Measurements from ENCODE around the gene PARL.

PARL gene

GRCh38 chr3:183818041-183818620 is 66.5 kb downstream of the PARL start:
- DNase-seq (ENCODE audit: low spot score) = no peak

- DNase-seq (ENCODE audit: low spot score) = no peak
Measured at GRCh38 chr3:183817639-183818038, 67.0 kb downstream of the PARL start.

GRCh38 chr3:183816681-183817510 is 67.8 kb downstream of the PARL start:
- no peak for DNase-seq (ENCODE audit: low spot score)

GRCh38 chr3:183815951-183816475 is 68.7 kb downstream of the PARL start:
- no peak for DNase-seq (ENCODE audit: low spot score)

GRCh38 chr3:183815563-183815940 is 69.1 kb downstream of the PARL start:
- DNase-seq (ENCODE audit: low spot score) = no peak

- no peak for DNase-seq (ENCODE audit: low spot score)
Measured at GRCh38 chr3:183814240-183814639, 70.4 kb downstream of the PARL start.

- DNase-seq (ENCODE audit: low spot score) = no peak
Measured at GRCh38 chr3:183812761-183813445, 71.8 kb downstream of the PARL start.

- no peak for DNase-seq (ENCODE audit: low spot score)
Measured at GRCh38 chr3:183811638-183812037, 73.0 kb downstream of the PARL start.

GRCh38 chr3:183810643-183811594 is 73.8 kb downstream of the PARL start:
- no peak for DNase-seq (ENCODE audit: low spot score)

GRCh38 chr3:183809270-183809669 is 75.4 kb downstream of the PARL start:
- DNase-seq (ENCODE audit: low spot score) = no peak

- no peak for DNase-seq (ENCODE audit: low spot score)
Measured at GRCh38 chr3:183808355-183808754, 76.3 kb downstream of the PARL start.

- no peak for DNase-seq (ENCODE audit: low spot score)
Measured at GRCh38 chr3:183807881-183808280, 76.8 kb downstream of the PARL start.

- DNase-seq (ENCODE audit: low spot score) = no peak
Measured at GRCh38 chr3:183807209-183807728, 77.4 kb downstream of the PARL start.

- DNase-seq (ENCODE audit: low spot score) = no peak
Measured at GRCh38 chr3:183802989-183803388, 81.7 kb downstream of the PARL start.

GRCh38 chr3:183801601-183802000 is 83.1 kb downstream of the PARL start:
- DNase-seq (ENCODE audit: low spot score) = no peak

- no peak for DNase-seq (ENCODE audit: low spot score)
Measured at GRCh38 chr3:183800243-183800863, 84.3 kb downstream of the PARL start.

- no peak for DNase-seq (ENCODE audit: low spot score)
Measured at GRCh38 chr3:183799461-183799860, 85.2 kb downstream of the PARL start.

GRCh38 chr3:183797996-183798395 is 86.7 kb downstream of the PARL start:
- DNase-seq (ENCODE audit: low spot score) = no peak

GRCh38 chr3:183796372-183796771 is 88.3 kb downstream of the PARL start:
- no peak for DNase-seq (ENCODE audit: low spot score)

- no peak for DNase-seq (ENCODE audit: low spot score)
Measured at GRCh38 chr3:183794452-183794851, 90.2 kb downstream of the PARL start.

- DNase-seq (ENCODE audit: low spot score) = no peak
Measured at GRCh38 chr3:183792976-183793375, 91.7 kb downstream of the PARL start.
